ENCODE results near the gene TRIM7. TPM values are rescaled to one million over a fixed set of nuclear protein-coding genes. Genes with fewer than 3 reads are reported as not detected.

TRIM7 gene
- total RNA-seq (2014; rRNA removed; shearing (Covaris generic)), result 0.10 and 0.27 TPM in 2 replicates

DNA sequence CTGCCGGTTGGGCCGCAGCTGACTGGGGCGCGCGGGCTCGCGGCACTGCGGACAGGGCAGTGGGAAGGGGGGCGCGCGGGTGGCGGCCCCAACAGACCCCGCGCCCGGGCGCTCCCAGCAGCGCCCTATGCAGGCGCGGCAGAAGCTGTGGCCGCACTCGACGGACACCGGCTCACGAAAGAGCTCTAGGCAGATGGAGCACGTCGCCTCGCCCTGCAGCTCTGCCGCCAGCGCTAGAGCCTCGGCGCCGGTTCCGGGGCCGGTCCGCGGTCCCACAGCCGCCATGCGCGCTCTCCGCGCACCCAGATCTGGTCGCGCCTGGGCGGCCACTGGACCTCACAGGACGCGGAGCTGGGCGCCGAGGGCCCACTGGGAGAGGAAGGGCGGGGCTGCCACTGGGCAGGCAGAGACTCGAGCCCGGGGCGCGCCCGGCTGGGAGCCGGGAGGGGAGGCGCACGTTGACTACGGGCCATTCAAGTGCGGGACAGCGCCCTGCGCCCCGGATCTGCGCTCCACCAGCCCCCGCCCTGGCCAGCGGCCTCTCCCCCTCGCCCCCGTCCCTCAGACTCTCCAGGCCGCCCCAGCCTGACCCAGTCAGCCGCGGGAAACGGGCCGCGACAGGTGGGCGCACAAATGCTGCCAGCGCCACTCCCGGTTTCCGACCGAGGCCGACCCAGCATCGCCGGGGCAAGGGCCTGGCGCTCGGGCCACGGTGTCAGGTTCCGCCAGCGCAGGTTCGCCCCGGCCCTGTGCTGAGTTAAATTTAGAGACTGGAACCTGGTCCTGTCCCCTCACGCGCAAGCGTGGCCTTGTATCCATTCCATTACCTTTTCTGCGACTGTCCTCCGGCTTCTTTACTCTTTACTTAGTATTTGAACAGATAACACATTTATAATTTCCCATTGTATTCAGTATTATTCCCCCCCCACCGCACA lies at the start of gene TRIM7:
Gene TRIM7 (minus strand): TSS at position 371 of the 935 bp plus-strand sequence. CDS start 86 bp downstream, at position 285.
- DNase-seq (ENCODE audit: low spot score), result no peak

DNA sequence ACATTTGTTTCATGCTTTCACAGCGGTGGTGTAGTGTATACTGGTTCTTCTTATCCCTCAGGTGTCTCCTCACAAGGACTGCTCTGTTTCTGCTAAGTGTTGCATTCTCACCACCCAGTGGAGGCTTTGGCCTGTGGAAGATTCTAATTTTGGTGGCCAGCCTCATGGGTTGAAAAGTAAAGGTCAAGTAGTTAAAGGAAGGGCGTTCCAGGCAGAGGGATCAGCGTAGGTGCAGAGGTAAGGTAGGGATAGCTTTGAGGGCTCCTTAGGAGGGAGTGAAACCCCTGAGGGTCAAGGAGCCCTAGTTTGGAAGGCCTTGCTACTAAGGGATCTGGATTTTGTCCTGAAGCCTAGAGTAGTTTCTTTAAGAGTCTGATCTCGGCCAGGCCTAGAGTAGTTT lies 43.3 kb upstream of the TRIM7 start:
- DNase-seq (ENCODE audit: low spot score), result no peak

DNA sequence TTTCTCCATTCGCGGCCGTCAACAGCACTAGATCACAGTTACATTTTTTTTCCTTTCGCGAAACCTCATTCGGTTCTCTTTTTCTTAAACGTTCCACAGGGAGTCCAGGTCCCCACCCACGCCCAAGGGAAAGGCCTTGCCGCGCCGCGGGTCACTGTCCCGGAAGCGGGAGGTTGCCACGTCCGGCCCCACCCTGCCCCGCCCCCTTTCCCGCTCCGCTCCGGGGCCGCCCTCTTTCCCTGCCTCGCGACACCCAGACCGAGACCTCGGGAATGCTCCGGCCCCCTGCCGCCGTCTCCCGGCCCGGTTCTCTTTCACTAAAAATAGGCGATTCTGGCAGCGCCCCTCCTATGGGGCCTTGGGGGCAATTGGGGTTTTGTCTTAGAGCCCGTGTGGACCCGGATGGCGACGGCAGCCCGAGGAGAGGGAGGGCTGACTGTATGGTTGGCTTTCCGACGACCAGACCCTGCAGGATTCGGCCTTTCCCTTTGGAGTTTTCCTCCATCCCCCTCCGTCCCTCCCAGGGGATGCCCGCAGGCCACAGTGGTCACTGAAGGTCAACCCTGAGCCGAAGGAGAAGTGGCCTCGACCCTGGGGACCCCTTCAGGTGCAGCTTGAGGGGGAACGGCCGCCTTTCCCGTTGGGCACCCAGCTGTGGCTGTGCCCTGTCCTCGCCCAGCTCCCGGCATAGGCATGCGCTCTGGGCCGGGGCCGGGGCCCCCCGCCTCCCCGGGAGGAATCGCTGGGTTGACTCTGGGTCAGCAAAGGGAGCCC lies 41.5 kb upstream of the TRIM7 start:
- DNase-seq (ENCODE audit: low spot score), result peak; percentile 85

DNA sequence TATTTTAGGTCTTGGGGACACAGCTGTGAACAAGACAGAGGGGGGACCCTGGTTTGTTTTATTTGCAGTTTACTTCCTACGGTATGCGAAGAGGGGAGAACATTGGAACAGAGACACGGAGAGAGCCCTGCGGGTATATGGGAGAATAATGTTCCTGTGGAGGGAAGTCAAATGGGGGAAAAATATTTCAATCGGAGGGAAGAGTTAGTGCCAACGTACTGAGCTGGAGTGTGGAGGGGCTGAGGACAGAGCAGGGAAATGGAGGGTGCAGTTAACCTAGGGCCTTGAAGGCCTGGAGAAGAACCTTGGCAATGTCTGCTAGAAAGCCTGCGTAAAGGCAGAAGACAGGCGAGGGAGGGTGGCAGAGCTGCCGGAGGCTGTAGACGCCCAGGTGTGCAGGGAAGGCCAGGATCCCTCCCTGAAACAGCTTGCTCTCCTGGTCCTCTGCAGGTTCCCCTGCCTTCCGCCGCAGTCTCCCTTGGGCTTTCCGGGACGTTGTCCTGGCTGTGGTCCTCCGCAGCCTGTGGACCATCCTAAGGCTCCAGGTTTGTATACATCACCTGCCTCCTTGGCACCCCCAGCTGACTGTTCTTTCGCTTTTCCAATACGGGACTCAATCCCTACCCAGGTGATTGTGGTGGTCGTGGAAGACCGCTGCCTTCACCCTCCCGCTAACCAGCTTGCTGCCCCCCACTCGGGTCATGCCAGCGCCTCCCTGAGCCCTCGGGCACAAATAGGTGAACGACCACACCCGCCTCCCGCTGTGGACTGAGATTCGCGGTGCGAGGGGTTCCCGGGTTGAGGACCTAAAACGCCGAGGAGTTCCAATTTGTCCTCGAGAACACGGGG lies 40.7 kb upstream of the TRIM7 start:
- DNase-seq (ENCODE audit: low spot score), result no peak

- peak; percentile 89 for DNase-seq (ENCODE audit: low spot score)
Observed at GRCh38 chr5:181243564-181244343, 38.8 kb upstream of the TRIM7 start, which contains the start of gene RACK1. Gene RACK1 (minus strand): TSS chr5:181243906. CDS start chr5:181243800, 106 bp downstream.

DNA sequence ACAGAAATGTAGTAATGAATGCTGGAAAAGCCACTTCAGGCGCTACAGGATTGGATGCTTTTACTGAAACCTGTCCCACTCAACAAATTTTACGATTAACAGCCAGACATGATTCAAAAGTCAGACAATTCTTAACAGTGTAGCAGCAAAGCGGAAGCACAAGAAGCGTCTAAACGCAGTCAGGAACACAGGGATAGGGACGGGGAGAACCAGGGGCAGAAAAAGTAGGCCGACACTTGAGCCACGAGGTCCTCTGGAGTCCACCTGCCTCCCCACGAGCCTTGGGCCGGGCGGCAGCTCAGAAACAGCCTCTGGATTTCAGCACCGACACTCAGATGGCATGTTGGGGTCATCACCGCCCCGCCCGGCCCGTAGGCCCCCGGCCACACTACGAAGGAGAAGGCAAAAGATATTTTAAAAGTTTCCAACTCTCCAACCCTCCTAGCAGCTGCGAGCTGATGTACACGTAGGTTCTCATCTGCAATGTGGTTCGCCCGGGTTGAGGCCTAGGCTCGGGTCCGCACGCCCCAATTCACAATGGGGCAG lies 38.1 kb upstream of the TRIM7 start:
- DNase-seq (ENCODE audit: low spot score), result no peak

- DNase-seq (ENCODE audit: low spot score), result peak; percentile 20
Observed at GRCh38 chr5:181242031-181242451, 37.0 kb upstream of the TRIM7 start.

DNA sequence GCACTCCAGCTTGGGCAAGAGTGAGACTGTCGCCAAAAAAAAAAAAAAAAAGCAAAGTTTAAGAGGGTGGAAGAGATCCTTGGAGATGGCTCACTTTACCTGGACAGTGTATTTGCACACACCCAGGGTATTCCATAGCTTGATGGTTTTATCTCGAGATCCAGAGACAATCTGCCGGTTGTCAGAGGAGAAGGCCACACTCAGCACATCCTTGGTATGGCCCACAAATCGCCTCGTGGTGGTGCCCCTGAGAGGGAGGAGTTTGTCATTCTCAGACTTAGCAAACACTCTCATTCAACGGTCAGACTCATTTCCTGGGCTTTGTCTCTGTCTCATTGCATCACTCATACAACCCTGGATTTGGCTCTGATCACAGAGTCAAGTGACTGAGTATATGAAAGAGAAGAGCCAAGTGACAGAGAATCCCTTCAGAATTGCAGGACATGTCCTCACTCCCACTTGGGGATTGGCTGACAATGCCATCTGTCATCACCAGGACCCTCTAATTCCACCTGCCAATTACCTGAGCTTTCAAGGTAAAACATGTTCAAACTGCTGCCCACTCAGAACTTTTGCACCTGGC lies 36.5 kb upstream of the TRIM7 start:
- DNase-seq (ENCODE audit: low spot score), result peak; percentile 90

DNA sequence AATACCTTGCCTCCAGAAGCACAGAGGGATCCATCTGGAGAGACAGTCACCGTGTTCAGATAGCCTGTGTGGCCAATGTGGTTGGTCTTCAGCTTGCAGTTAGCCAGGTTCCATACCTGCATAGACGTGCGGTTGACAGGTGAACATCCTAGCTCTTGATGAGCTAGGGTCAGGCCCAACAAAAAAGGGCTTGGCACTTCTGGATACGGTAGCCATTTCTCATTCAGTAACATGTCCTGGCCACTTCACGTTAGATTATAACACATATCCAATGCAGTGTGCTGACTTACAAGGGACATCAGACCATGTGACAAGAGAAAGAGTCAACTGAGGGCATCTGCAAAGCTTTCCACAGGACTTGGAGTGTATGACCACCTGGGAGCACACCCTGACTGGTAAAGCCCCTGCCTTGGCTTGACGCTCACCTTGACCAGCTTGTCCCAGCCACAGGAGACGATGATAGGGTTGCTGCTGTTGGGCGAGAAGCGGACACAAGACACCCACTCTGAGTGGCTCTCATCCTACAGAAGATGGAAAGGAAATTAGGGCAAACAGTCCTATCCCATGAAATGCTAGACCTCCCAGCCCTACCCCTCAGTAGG lies 34.2 kb upstream of the TRIM7 start:
- DNase-seq (ENCODE audit: low spot score), result no peak

GRCh38 chr5:181237729-181238385 lies 32.9 kb upstream of the TRIM7 start:
- no peak for DNase-seq (ENCODE audit: low spot score)

- no peak for DNase-seq (ENCODE audit: low spot score)
Observed at GRCh38 chr5:181236954-181237641, 32.1 kb upstream of the TRIM7 start.

DNA sequence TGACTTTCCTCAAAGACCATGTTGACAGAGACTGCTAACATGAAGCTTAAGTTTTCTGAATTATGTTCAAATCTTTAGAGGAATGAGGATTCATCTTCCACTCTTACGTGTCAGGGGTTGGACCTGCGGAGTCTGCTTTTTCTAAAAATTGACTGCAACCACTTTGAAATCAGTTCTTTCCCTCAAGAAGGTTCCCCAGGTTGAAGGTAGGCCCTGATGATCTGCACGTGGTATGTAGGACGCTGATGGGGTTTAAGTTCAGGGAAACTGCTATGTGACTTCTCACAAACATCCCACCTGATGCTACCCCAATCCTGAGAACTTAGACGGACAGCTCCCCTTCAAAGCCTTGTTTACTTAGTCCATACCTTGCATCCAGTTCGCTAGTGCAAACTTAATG lies 31.5 kb upstream of the TRIM7 start:
- DNase-seq (ENCODE audit: low spot score), result no peak

DNA sequence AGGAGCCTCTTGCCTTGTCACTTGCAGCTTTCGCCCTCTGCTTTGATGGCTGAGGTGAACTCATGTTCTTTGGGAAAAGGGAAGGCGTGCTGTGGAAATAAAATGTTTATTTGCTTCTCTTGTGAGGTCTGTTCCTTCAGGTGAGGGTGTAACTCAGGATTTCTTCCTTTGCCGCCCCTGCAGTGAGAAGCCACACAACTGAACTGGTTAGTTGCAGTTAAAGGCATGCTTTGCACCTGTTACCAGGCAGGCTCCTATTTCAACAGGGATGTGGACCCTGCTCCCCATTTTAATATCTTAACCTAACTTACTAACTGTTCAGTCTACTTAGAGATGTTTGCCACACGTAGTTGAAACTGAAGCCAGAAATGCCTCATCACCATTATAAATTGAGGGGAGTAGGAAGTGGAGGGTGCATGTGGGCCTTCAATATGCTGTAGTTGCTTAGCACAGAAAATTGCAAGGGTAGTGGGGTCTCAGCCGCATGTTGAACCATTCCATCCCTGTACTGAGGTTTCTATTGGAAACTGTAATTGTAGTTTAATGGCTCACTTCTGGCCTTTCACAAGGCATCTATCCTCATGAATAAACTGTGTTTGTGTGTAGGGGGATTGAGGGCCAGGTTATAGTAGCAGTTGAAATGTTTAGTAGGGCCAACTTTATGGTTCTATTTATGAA lies 30.8 kb upstream of the TRIM7 start:
- no peak for DNase-seq (ENCODE audit: low spot score)

DNA sequence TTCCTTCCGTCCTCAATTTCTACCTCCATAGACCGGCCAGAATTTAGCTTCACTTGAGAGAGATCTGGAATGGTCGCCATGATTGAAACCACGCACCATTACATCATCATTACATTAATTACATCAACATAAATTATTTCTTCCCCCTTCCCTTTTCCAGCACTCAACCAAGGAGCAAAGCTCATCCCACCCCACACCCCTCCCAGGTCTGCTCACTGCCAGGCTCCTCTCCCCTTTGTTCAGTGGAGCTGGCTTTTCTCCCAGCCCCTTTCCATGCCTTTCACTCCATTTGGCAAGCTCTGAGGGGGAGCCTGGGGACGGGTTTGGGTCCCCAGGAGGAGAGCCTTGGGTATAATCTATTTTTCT lies 30.3 kb upstream of the TRIM7 start:
- DNase-seq (ENCODE audit: low spot score), result no peak

GRCh38 chr5:181234455-181235306 lies 29.7 kb upstream of the TRIM7 start:
- no peak for DNase-seq (ENCODE audit: low spot score)

DNA sequence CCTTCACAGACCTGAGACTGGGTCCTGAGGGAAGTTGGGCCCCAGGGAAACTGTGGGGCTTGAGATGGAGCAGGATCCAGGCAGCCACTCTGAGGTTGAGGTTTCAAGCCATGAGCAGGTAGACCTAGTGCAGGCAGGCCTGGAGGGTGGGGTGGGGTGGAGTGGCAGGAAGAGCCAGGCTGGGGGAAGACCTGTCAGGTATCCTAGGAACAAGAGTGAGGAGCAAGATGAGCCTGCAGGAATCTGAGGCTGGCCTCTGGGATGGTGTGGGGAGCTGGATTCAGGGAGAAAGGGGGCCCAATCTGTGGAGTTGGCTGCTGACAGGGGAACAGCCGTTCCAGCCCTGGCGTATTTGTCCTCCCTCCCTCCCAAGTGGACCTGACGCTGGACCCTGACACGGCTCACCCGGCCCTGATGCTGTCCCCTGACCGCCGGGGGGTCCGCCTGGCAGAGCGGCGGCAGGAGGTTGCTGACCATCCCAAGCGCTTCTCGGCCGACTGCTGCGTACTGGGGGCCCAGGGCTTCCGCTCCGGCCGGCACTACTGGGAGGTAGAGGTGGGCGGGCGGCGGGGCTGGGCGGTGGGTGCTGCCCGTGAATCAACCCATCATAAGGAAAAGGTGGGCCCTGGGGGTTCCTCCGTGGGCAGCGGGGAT lies 28.9 kb upstream of the TRIM7 start:
- peak; percentile 23 for DNase-seq (ENCODE audit: low spot score)

Data from H4 (cell line).